HCT116 (cell line): ENCODE results near the gene TAS2R41.

Experiments used
- CEBPB ChIP-seq: IDR thresholded peaks from 2 replicates; pipeline ENCODE4 v1.6.1; 2012; ENCODE audit warnings: low read depth
- CTCF ChIP-seq, 3 experiments: fragments of 200-600 bp in 1 of 3; sonication (generic) in 1 of 3; IDR thresholded peaks in 2 of 3; conservative IDR thresholded peaks in 1 of 3; 2 replicates each; pipeline ENCODE4 v1.5.1; 2012 to 2017; ENCODE audit warnings: low read depth in 2 of 3, low read length in 2 of 3, antibody characterized with exemption in 1 of 3, borderline replicate concordance in 1 of 3, control low read depth in 1 of 3, mild to moderate bottlenecking in 1 of 3, mixed read lengths in 1 of 3, mixed run types in 1 of 3, moderate library complexity in 1 of 3; ENCODE audit not compliant: insufficient read depth in 1 of 3
- JUND ChIP-seq: IDR thresholded peaks from 2 replicates; pipeline ENCODE4 v1.6.1; 2012
- POLR2A ChIP-seq: IDR thresholded peaks from 2 replicates; pipeline ENCODE4 v1.7.0; 2011; ENCODE audit warnings: borderline replicate concordance; ENCODE audit not compliant: insufficient read depth, insufficient read length; ENCODE audit errors: extremely low read depth
- ZFX ChIP-seq: fragments of 450-650 bp; IDR thresholded peaks from 2 replicates; pipeline ENCODE4 v1.6.1; 2017
- ZNF274 ChIP-seq: fragments of 200-500 bp; sonication (Bioruptor generic); IDR thresholded peaks from 2 replicates; pipeline ENCODE4 v1.6.1; 2014; ENCODE audit warnings: mild to moderate bottlenecking, low read depth, low read length, inconsistent platforms

GRCh38 chr7:143510854-143511592 is 33.4 kb downstream of the TAS2R41 start:
- TF ChIP-seq CTCF (IDR thresholded peaks at IDR 0.05 in 2 of 3, conservative IDR thresholded peaks at IDR 0.05 in 1 of 3; ENCODE audit: borderline replicate concordance in 1 of 3, insufficient read depth in 1 of 3, low read depth in 2 of 3, low read length in 2 of 3) (no peak), CEBPB (no peak), ZNF274 (no peak), JUND (no peak), POLR2A (no peak), ZFX (no peak)
